NCI-H187 treated with DMSO at 0.1 percent for 48 hours (cell line): Measurements from ENCODE around the gene EEF1AKMT1.

Experiments
- DNase-seq: peaks from one replicate; lab custom pipeline; 2025; lab: John Stamatoyannopoulos, UW

EEF1AKMT1 gene, protein sequence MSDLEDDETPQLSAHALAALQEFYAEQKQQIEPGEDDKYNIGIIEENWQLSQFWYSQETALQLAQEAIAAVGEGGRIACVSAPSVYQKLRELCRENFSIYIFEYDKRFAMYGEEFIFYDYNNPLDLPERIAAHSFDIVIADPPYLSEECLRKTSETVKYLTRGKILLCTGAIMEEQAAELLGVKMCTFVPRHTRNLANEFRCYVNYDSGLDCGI

DNA sequence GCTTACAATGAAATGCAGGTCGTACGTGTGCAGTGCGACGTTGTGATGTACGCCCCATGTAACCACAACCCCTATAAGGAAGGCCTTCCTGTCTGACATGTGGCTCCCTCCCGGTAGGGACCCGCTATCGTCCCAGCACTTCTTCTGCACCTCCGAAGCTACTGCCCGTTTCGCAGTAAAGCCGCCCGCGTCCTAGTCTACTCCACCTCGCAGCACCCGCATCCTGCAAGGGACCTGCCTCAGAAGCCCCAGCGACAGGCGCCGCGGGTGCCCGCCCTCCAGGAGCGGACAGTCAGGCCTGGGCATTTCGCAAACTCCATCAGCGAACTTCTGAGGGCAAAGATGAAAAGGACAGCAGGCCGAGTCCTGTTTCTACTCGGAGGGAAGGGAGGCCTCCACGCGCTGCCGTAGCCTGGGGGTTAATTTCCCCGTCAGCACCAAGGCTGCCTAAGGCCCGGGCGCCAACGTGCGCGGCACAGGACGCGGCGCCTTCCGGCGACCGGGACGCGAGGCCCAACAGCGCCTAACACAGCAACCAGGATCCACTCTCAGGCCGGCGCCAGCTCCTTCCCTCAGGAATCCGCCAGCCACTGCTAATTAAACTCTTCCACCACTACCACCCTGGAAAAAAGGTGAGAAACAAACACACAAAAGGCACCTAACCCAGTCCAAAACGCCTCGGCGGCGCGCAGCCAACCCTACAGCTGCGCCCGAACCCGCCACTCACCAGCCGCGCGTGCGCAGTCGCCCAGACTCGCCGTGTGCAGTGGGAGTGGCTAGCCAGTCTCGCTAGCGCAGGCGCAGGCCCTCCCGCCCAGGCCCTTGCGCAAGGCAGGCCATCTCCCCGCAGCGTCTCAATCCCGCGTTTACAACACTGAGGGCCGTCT lies at the start of gene EEF1AKMT1:
TSS of gene EEF1AKMT1 (minus strand) at position 768 of the 887 bp plus-strand sequence. CDS start 16,363 bp downstream, outside the sequence.
- peak; percentile 13 for DNase-seq

DNA sequence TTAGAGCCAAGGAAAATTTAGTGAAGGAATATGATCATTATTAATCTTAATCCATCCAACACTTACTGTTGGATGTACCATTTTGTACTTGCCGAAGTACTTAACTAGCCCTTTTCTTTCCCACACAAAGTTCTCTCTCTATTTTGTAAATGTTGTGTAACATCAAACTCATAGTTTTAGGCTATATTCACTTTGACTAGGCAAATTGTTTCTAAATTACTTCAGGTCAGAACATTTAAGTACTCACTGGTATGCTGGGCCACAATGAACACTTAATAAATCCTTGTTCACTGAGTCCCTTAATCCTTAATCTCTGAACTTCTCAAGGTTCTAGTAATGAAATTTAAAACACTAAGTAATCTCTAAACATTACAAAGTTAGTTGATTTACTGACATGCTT lies 49.3 kb upstream of the EEF1AKMT1 start:
- no peak for DNase-seq

DNA sequence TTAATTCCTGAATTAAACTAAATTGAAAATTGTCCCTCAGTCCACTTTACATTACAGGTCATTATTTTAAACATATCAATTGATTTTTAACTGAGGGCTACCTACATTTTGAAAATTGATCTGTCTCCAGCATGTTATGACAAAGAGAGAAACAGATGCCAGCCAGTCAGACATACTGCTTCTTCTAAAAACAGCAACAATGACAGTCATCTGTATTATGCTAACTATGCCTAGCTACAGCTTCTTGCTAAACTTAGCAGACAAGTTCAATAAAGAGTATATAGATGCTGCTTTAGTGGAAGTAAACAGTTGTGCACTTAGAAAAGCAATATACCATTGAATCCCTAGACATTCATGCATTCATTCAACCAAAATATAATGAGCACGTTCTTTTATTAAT lies 48.6 kb upstream of the EEF1AKMT1 start:
- no peak for DNase-seq

DNA sequence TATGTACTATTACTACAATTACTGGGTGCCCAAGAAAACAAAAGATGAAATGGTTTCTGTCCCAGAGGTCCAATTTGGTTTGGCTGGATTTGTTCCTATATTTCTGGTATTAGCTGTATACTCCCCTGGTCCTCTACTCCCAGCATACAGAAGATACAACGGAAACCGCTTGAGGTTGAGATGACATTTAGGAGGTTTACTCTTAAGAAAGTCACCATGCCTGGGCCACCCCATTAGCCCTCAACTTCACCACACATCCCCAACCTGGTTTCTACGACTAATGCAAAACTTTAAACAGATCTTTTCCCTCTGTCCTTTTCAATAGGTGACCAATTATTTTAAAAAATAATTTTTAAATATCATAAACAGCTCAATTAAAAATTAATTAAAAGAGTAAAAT lies 46.0 kb upstream of the EEF1AKMT1 start:
- no peak for DNase-seq

DNA sequence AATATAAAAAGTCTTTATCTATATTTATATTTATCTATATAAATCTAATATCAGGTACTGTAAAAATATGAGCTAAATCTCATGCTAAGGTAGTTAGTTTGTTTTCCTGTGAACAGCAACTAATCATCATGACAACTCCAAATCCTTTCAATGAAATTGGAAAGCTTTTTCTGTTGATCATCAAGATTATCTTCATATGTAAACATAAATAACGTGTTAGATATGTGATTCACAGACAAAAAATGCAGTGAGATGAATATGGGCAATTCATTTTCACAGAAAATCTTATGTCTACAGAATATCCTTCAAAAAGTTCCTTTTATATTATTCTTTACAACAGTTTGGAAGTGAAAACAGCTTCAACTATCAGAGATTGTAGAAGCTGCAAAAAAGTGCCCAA lies 41.7 kb upstream of the EEF1AKMT1 start:
- no peak for DNase-seq

DNA sequence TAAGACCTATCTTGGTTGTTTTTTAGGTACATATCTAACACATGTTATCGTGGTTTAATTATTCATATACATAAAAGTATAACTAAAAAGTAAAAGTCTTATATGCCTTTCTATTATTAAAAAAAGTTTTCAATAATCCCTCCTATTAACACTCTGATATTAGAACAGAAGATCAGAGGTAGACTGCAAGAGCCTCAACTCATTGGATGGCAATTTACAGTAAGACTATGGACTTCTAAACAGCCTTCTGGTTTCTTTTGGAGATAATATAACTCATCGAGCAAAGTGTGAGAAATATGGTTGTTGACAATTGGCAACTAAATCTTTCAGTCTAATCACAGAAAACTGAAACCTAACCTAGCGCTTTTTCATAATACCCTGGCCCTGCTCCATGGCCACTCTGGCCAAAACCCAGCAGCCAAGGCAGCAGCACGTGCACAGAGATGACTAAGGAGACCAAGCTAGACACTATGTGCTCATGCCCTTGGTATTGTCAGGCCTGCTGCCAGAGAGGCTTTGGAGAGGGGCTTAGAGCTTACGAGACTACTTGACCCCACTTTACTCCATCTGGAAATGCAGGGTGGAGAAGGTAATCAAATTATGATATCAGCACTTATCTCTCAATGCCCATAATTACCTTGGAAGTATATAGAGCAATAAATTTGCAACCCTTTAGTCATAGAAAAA lies 40.6 kb upstream of the EEF1AKMT1 start:
- DNase-seq, result no peak

DNA sequence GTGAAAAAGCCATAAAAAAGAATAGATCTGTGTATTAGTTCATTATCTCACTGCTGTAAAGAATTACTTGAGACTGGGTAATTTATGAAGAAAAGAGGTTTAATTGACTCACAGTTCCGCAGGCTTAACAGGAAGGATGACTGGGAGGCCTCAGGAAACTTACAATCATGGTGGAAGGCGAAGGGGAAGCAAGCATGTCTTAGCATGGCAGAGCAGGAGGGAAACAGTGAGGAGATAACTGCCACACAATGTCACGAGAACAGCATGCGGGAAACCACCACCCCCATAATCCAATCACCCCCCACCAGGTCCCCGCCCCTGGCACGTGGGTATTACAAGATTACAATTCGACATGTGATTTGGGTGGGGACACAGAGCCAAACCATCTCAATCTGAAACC lies 39.1 kb upstream of the EEF1AKMT1 start:
- DNase-seq, result no peak

DNA sequence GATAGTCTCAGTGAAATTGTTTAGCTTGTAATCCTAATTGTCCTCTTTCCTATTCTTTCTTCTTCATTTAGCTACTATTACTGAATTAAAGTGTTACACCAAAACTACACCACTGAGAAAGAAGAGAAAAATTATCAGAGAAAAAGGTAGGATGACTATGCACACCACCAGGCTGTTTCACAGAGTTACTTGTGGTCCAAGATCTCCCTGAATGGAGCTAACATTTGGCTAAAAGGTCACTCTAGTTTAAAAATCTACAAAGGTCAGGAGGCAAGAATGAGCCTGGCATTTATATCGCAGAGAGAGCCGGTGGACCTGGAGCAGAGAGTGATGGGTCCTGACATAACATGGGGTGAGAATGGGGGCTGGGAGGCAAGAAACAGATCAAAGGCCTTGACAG lies 37.0 kb upstream of the EEF1AKMT1 start:
- no peak for DNase-seq

DNA sequence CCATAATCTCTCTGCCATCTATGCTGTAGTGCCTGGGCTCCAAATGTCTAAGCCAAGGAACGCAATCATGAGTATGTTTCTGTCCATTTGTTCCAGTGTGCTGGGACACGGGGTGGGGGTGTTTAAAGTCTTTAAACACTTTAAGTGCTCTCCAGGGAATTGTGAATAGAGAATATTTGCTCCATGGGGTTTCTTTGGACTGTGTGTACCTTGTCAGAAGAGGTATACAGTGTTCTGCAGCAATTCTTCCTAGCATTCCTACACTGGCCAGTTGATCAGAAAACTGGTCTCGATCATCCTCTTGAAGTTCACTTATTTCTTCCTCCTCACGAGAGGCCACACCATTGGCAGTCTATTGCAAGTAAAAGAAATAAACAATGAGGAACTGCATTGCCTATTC lies 35.1 kb upstream of the EEF1AKMT1 start:
- DNase-seq, result no peak

DNA sequence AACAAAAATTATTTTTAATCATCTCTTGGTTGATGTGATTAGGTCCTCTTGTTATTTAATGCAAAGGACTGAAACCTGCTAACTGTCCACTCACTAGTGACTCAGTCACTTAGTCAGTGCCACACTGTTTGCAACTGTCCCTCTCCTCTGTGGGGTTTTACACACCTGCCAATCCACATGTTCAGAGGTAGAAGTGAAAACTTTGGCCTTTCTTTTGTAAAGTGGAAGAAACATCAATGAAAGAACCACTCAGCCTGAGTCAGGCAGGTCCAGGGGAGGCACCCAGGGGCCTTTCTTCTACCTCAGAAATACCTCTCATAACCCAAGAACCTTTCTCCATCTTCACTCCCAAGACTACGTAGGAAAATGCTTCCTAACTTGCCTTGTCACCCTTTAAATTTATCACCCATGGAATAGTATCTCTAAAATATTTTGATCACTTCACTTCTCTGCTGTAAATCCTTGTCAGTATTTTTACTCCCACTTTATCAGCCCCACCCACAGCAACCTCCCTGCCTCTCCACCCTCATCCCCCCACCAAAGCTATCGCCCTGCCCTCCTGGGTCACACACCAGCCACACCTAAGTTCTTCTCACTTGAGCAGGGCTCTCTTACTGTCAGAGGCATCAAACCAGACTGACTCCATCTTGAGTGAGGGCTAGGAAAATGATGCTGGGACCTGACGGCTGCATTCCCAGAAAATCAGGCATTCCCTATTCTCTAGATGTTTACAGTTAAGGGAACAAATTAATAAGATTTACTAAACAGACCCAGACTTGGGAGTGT lies 29.6 kb upstream of the EEF1AKMT1 start:
- DNase-seq, result no peak

DNA sequence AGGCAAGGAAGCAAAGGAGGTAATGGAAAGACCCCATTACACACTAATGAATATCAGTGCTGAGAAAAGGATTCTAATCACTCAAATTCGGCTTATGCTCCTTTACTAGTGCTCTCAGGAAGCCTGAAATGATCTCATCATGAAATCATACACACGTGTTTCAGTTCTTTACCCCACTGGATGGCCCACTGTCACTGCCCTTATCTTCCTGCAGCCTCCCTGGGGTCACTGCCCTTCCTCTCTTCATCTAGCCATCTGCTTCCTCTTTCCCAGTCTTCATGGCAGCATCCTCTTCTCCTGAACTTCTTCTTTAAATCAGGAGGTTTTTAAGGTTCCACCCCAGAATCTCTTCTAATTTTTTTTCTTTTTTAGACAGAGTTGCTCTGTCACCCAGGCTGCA lies 27.9 kb upstream of the EEF1AKMT1 start:
- no peak for DNase-seq

DNA sequence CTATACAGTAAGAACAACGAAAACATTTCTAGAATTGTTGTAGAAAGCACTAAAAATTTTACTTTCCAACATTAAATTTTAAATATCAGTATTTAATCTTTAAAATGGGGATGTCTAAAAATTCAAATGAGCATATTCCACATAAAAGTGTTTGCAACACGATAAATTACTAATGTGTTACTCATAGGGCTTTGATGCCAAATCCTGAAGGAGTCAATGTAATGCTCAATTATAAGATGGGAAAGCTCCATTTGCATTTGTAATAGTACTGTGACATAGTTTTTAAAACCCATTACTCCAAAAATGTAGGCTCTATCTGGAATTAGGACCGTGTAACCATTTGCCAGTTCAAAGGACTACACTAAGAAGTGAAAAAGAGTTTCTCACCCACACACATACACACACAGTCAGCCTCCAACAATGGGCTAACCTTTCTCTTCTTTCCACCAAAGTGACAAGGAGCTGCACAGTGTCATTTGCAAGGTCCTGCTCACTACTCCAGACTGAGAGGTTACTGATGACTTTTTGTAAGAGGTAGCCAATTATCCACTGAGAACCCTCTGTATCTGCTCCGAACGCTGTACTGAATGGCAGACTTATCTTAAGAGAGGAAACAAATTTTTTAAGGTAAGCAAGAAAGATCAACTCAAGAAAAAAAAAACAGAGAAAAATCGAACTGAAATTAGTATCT lies 26.1 kb upstream of the EEF1AKMT1 start:
- DNase-seq, result no peak

DNA sequence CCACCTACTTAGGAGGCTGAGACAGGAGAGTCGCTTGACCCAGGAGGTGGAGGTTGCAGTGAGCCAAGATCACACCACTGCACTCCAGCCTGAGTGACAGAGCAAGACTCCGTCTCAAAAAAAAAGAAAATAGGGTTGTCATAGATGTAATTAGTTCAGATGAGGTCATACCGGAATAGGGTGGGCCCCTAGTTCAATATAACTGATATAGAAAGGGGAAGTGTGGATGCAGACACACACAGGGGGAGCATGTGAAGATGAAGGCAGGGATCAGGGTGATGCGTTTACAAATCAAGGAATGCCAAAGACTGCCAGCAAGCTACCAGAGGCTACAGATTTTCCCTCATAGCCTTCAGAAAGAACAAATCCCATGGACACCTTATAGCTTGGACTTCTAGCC lies 24.3 kb upstream of the EEF1AKMT1 start:
- DNase-seq, result no peak

DNA sequence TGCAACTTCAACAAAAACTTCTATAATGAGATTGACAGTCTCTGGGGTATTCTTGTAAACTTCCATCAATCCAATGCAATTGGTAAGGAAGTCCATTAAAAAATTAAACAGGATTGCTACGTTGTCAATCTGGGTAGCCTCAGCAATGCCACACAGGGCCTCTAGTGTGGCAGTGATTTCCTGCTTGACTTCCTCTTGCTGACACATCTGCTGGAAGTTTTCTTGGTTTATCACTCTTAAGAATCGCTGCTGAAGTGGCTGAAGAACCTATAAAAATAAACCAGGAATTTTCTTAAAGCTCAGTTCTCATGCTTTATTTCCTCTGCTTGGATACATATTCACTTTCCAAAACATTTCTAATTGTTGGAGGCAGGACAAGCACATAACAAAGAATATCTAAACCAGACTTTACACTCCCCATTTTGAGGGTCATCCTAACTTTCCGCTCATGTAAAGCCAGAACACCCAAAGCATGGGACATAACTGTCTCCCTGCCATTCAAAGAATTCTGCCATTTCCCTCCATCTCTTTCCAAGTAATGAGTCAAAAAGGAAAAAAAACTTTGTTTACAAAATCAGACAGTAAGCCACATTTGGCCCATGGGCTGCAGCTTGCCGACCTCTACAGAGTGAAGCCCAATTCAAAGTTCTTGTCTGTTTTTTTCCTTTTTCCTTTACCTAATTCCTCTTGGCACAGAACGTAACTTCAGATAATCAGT lies 23.2 kb upstream of the EEF1AKMT1 start:
- DNase-seq, result no peak

DNA sequence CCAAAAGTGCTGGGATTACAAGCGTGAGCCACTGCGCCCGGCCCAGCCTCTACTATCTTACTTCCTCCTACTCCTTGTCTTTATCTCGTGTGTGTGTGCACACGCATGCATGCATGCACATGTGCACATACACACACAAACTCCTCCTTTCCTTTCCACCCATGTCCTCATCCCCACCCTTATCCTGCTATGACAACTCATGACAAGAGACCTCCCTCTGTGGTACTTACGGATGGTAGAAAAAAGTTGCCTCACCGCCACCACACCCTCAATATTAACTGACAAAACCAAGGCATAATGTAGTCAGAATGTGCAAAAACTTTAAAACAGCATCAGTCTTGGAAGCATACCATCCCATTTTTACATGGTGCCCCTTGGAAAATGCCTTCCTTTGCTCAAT lies 15.9 kb upstream of the EEF1AKMT1 start:
- DNase-seq, result no peak

DNA sequence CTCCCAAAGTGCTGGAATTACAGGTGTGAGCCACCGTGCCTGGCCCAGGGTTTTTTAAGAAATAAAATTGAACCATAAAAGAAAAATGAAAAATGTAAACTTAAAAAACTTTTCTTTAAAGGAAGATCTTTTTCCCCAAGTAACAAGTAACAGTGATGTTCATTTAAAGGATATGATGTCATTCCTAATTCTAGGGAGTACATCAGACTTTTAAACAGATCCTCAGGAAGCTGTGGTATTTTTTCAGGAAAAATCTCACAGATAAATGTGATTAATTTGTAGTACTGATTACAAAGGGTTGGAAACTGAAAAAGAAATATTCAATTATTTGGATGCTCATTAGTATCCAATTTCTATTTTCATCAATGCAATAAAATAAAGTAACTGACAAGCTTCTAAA lies 14.6 kb upstream of the EEF1AKMT1 start:
- no peak for DNase-seq

DNA sequence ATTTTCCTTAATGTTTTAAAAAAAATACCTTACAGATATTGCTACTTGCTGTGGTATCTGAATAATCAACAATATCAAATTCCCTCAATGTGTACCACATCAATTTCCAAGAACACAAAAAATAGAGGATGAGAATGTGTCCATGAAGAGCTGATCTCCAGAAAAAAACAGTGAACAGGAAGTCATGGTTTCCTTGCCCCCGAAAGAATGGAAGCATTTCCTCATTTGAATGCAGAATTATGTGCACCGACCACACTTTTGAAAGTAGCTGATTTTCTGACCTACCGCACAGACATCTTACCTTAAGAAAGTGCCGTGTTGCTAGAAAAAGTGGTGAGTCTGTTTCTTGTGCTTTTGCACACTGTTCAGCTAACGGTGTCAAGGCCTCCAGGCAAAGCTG lies 13.4 kb upstream of the EEF1AKMT1 start:
- no peak for DNase-seq

DNA sequence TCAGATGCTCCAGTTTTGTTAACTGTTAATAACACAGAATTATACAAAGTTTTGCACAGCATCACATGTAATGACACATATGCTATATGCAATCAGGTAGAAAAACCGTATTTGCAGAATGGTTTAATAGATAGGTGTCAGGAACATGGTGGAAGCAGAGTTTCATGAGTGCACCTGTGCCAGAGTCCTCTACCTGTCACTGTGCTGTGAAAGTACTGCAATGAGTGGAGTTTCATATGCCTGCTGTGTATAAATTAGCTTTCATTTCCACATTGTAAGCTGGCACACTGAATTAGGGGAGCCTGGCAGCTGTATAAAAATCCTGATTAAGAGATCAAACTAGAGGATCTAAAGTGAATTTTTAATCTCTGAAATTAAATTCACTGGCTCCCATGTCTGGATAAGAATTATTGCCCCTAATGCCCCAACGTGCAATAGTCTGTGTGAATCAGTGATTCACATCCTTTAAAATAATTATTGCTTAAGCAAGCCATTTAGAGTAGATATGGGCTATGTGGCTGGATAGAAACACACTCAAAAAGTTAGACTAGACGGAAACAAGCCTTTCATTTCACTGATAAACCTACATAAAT lies 8.5 kb upstream of the EEF1AKMT1 start:
- DNase-seq, result no peak

DNA sequence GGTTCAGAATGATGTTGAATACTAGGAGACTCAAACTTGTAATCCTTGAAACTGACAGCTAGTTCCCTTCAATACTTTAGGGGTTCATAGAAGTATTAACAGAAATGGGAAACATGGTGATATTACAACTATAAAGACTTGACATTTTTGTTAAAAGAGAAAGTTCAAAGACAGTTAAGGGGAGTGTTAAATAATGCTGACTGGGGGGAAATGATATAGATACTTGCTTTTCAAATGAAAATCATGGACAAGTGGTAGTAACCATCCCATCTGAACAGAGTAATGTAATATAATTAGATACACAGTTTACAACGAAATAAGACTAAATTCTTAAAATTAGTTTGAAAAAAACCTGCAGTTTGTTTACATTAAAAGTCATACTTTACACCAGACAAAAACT lies 6.6 kb upstream of the EEF1AKMT1 start:
- DNase-seq, result no peak

DNA sequence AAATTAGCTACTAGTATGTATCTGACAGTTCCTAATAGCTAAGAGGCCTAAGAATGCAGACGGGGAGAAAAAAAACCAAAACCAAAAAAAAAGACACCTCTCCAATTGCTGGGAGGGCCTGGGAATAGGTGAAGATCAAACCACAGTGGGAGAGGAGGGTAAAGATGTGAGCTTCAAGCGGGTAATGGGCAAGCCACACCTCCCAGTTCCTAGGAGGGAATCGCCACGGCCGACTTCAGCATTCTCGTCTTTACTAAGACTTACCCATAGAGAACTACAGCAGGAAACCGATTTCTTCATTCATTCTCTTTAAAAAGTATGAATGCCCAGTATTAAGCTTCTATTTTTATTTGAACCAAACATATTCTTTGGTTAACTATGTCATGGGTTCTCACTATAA lies 5.6 kb upstream of the EEF1AKMT1 start:
- DNase-seq, result no peak

DNA sequence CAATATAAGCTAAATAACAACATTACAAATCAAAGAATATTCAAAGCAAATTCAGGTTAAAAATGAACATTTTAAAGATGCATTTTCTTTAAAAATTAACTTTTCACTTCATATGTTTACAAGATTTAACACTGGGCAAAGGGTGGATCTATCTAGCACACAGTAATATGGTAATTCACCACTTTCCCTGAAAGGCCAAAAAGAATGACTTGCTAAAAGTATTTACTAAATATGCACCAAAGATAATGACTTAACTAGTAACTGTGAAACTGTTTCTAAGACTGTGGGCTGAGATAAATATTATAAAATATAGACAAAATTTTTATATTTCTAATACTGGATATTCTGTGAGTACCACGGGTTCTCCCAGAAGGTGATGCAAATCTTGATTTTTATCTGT lies 4.5 kb upstream of the EEF1AKMT1 start:
- DNase-seq, result no peak
